AG04450 (cell line): ENCODE results near the gene DDAH1. TPM values are rescaled to one million over a fixed set of nuclear protein-coding genes. Genes with fewer than 3 reads are reported as not detected.
A peak's percentile ranks its signal among the peaks of the same experiment; 100 is the strongest.

ENCODE experiments used
- CTCF ChIA-PET: fragments of 300-600, 350-600 bp; formaldehyde crosslinking; extraction: SDS; loops from one replicate; lab custom pipeline; 2022; ENCODE audit warnings: antibody characterized with exemption, inconsistent platforms; lab: Charles Lee
- POLR2A ChIA-PET: fragments of 350-600 bp; formaldehyde crosslinking; extraction: SDS; loops from one replicate; lab custom pipeline; 2021; ENCODE audit warnings: antibody characterized with exemption, inconsistent platforms; lab: Yijun Ruan, JAX
- DNase-seq: peaks from one replicate; pipeline ENCODE4 v3.0.0-alpha.2; 2011; ENCODE audit warnings: low read depth, low spot score
- H3K27ac ChIP-seq: one replicate; pipeline ENCODE4 v1.5.1; 2012; ENCODE audit warnings: low read depth, low read length, control low read depth
- H3K27me3 ChIP-seq: one replicate; pipeline ENCODE4 v1.6.0; 2012; ENCODE audit warnings: low read length; ENCODE audit not compliant: control insufficient read depth, insufficient read depth
- H3K4me3 ChIP-seq: 2 replicates; pipeline ENCODE4 v1.5.1; 2011; ENCODE audit warnings: mild to moderate bottlenecking, low read depth, low read length, control low read depth
- H3K9me3 ChIP-seq: 2 replicates; pipeline ENCODE4 v1.5.1; 2012; ENCODE audit warnings: low read length; ENCODE audit not compliant: control insufficient read depth, insufficient read depth
- polyA plus RNA-seq: library from polyadenylated mRNA; depleted of rRNA; stranded (reverse); fragments of >200 nt; gene quantifications from 2 replicates; pipeline ENCODE4 v1.2.3, GENCODE V29; 2011
- TF ChIP-seq, protein P1 (sequence below): IDR thresholded peaks from 2 replicates; pipeline ENCODE4 v1.5.1; 2011; ENCODE audit warnings: low read depth, low read length, control low read depth, inconsistent platforms

Gene DDAH1
- polyA plus RNA-seq, 1 experiment = 102 TPM

DNA sequence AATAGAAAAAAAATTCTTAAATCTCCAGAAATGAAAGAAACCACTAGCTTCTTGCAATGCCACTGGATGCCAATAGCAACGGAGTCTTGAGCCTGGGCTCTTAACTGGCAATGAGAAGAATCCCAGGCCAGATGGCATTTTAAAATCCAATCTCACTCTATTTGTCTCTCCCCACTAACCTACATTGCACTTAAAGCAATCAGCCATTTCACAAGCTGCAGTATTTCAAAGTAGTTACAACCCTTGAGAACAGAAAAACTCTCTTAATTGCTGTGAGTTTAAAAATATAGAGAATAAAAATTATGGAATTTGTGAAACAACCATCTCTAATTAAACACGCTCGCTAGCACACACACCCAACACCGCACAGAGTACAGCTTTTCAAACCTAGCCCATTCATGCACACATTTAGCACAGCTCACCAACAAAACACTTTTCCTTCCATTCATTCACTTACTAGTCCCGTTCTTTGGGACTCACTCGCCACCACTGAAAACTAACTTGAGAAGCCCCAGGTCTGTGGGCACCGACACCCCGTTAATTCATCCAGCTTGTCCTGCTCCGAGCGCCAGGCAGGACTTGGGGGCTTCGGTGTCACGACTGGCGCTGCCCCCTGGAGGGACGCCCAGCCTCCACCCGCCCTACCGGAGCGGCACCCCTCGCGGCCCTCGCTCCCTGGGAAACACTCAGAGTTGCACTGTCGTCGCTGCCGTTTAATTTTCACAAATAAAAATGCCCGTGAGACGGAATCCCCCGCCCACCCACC is 1.0 kb downstream of the DDAH1 start:
- TF ChIP-seq, protein P1, sequence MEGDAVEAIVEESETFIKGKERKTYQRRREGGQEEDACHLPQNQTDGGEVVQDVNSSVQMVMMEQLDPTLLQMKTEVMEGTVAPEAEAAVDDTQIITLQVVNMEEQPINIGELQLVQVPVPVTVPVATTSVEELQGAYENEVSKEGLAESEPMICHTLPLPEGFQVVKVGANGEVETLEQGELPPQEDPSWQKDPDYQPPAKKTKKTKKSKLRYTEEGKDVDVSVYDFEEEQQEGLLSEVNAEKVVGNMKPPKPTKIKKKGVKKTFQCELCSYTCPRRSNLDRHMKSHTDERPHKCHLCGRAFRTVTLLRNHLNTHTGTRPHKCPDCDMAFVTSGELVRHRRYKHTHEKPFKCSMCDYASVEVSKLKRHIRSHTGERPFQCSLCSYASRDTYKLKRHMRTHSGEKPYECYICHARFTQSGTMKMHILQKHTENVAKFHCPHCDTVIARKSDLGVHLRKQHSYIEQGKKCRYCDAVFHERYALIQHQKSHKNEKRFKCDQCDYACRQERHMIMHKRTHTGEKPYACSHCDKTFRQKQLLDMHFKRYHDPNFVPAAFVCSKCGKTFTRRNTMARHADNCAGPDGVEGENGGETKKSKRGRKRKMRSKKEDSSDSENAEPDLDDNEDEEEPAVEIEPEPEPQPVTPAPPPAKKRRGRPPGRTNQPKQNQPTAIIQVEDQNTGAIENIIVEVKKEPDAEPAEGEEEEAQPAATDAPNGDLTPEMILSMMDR = no peak
- no peak for DNase-seq
- Histone ChIP-seq H3K9me3 (no peaks in the 10 kb centered on the region; the same call in 1 of the 2 replicates), H3K27ac (peak overlapping the region; percentile 75), H3K27me3 (no peaks in the 10 kb centered on the region), H3K4me3 (peak overlapping the region; percentile 82)
- ChIA-PET CTCF (interaction anchor here (0.6 to 2.8 kb wide), 6 partner anchors 118 to 193 kb away, joined by 3 to 21 read pairs (median 4); no protein-coding TSS in a partner anchor), POLR2A (interaction anchor here (0.6 to 2.0 kb wide), 11 partner anchors 11 to 122 kb away, joined by 3 to 9 read pairs (median 3); partner anchors contain the start of gene CCN1)

DNA sequence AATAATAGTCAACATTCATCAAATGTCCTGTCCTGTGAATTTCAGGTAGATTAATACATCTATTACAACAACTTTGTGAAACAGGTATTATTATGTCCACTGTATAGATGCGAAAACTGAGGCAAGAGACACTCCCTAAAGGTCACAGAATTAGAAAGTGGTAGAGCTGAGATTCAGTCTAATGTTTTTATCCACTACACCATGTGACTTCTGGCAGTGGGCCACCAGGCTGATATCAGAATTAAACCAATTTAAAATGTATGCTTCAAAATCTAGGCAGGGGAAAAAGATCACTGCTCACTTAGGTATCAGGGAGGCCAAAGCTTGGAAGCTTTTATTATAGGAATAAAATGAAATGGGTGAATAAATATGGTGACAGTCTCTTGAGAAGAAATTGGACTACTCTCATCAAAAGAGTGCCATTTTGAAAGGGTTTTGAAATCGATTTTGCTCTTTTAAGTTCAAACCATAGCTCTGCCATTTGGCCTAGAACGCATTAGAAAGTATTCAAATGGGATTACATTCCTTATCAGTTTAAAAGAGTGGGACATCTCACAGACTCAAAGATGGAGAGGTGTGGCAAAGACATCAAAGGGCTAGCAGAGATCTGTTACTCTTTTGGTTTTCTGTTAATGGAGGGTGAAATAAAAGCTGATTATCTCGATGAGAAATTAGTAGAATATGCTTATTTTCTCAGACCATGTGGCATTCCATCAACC is 1.9 kb downstream of the DDAH1 start:
- ChIA-PET POLR2A (interaction anchor here (0.6 to 2.0 kb wide), 8 partner anchors 10 to 121 kb away, joined by 3 to 8 read pairs (median 3); no protein-coding TSS in a partner anchor), CTCF (interaction anchor here (0.6 to 2.8 kb wide), 7 partner anchors 86 to 193 kb away, joined by 3 to 21 read pairs (median 4); no protein-coding TSS in a partner anchor)
- peak overlapping the region; percentile 82 for H3K4me3 ChIP-seq
- H3K27me3 ChIP-seq = no peaks in the 10 kb centered on the region
- H3K9me3 ChIP-seq = no peaks in the 10 kb centered on the region; the same call in 1 of the 2 replicates
- TF ChIP-seq, protein P1 = no peak
- DNase-seq = no peak
- H3K27ac ChIP-seq = no peak overlapping the region

DNA sequence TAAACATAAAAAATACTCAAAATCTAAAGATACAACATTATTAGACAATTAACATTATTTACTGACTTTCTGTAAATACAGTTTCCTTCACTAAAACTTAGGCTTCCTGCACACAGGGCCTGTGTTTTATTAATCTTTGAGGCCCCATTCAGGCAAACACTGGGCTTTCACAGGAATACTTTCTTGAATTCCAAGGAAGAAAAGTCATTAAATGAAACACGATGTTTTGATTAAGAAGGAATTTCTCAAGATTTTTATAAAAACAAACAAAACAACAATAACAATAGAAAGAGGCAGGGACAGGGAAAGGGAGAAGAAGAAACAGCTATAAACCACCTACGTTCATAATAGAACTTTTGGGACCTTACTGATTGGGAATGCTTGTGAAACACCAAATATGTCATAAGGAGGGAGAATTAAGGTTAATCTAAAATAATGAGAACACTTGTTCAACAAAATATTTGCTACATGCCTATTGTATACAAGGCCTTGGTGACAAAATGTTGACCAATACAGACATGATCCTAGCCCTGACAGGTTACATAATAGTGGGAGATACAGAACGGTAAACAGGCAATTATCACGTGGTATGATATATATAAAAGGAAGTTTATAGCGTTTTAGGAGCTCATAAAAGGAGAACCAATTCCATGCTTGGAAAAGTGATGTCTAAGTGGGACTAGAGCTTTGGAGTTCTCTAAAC is 3.6 kb downstream of the DDAH1 start:
- Histone ChIP-seq H3K4me3 (no peak overlapping the region), H3K27me3 (no peaks in the 10 kb centered on the region), H3K27ac (no peak overlapping the region), H3K9me3 (no peaks in the 10 kb centered on the region; the same call in 1 of the 2 replicates)
- no peak for DNase-seq
- CTCF ChIA-PET = interaction anchor here (0.7 to 2.8 kb wide), 4 partner anchors 153 to 231 kb away, joined by 3 to 21 read pairs (median 5); partner anchors contain the start of gene C1orf52
- POLR2A ChIA-PET = no interaction called here
- TF ChIP-seq, protein P1 = no peak

DNA sequence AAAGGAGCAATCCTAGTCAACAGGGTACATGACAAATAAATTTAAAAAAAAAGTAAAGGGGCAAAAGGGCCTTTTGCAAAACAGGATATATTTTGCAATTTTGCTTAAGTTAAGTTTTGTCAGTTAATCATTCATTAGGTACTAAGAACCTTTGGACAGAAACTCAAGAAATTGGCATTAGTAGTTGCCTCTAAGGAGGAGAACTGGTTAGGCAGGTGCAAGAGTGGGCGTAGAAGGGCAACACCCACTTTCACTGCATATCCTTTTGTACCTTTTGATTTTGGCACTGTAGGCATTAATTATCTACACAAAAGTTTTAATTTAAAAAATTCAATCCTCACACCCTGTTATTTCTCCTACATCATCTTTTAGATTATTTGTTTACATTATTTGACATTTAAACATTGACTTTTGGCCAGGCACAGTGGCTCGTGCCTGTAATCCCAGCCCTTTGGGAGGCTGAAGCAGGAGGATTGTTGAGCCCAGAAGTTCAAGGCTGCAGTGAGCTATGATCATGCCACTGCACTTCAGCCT is 4.3 kb downstream of the DDAH1 start:
- POLR2A ChIA-PET = no interaction called here
- no peak overlapping the region for H3K4me3 ChIP-seq
- CTCF ChIA-PET = interaction anchor here (1.7 kb wide), 1 partner anchor 152 kb away, joined by 7 read pairs; no protein-coding TSS in a partner anchor
- no peaks in the 10 kb centered on the region for H3K27me3 ChIP-seq
- TF ChIP-seq, protein P1 = no peak
- DNase-seq = no peak
- no peak overlapping the region for H3K27ac ChIP-seq
- H3K9me3 ChIP-seq = no peaks in the 10 kb centered on the region; the same call in 1 of the 2 replicates
